ENCODE results near the gene NSUN5. TPM values are rescaled to one million over a fixed set of nuclear protein-coding genes. Genes with fewer than 3 reads are reported as not detected.

The NSUN5 gene
- total and polyA plus RNA-seq, 9 of the 15 experiments (the other 6 are each of a cell fraction or from before 2014, with no cell fraction given), result 4.7 to 115 (median 43.0) TPM

- peak; percentile 100 for TF ChIP-seq MGA (IDR thresholded peaks at IDR 0.05)
- TF ChIP-seq CBX1 (IDR thresholded peaks at IDR 0.05; ENCODE audit: low read depth), result peak; percentile 88
- no peak for TF ChIP-seq PCBP1 (IDR thresholded peaks at IDR 0.05; ENCODE audit: low read depth, low read length, poor library complexity, severe bottlenecking)
- TF ChIP-seq MBD1 (CRISPR knock-in tag; IDR thresholded peaks at IDR 0.05), result no peak
- TF ChIP-seq ERF (CRISPR knock-in tag; IDR thresholded peaks at IDR 0.05), result peak; percentile 57; the same call in 1 of the 2 replicates
- TF ChIP-seq POLR2AphosphoS2 (IDR thresholded peaks at IDR 0.05; ENCODE audit: low read length), result no peak
- TF ChIP-seq RNF2 (IDR thresholded peaks at IDR 0.05), result peak; percentile 94
- peak; percentile 50; the same call in 1 of the 2 replicates for TF ChIP-seq KLF6 (CRISPR knock-in tag; IDR thresholded peaks at IDR 0.05; ENCODE audit: borderline replicate concordance)
- peak; percentile 49; the same call in 1 of the 2 replicates for TF ChIP-seq ZBED1 (IDR thresholded peaks at IDR 0.05)
- peak; percentile 84 for TF ChIP-seq PML (IDR thresholded peaks at IDR 0.05; ENCODE audit: low read length)
- TF ChIP-seq ZNF239 (CRISPR knock-in tag; IDR thresholded peaks at IDR 0.05), result peak; percentile 46; the same call in 1 of the 2 replicates
- TF ChIP-seq SIN3B (IDR thresholded peaks at IDR 0.05; ENCODE audit: low read depth), result peak; percentile 72
- TF ChIP-seq SMARCA4 (IDR thresholded peaks at IDR 0.05), result 0 out of 2 replicates have a peak, but pooled peaks have one; percentile 15
- TF ChIP-seq SMAD3 (CRISPR knock-in tag; conservative IDR thresholded peaks at IDR 0.05), result peak; percentile 66; the same call in 1 of the 2 replicates
- TF ChIP-seq TRIM24 (IDR thresholded peaks at IDR 0.05), result no peak
- TF ChIP-seq ATF1 (CRISPR knock-in tag; IDR thresholded peaks at IDR 0.05), result no peak
- peak; percentile 51; the same call in 1 of the 2 replicates for TF ChIP-seq ATF1 (tag; IDR thresholded peaks at IDR 0.05)
- no peak for TF ChIP-seq TARDBP (IDR thresholded peaks at IDR 0.05)
- TF ChIP-seq ASH1L (IDR thresholded peaks at IDR 0.05; ENCODE audit: borderline replicate concordance, low read depth, partially characterized antibody), result peak; percentile 72
Observed at GRCh38 chr7:73308665-73309214, at the start of gene NSUN5 (continued).

Data from K562 (cell line).